GM08714 (cell line): ENCODE data around the gene ATP6V1F.

Experiments
- H3K4me3 ChIP-seq: fragments of 200-500 bp; sonication (Bioruptor generic); 2 replicates; pipeline ENCODE4 v1.5.1; 2014; ENCODE audit warnings: mild to moderate bottlenecking, low read length, inconsistent platforms
- ZNF274 ChIP-seq: IDR thresholded peaks from 2 replicates; pipeline ENCODE4 v1.6.1; 2012; ENCODE audit warnings: mild to moderate bottlenecking, low read depth, low read length

The ATP6V1F gene

GRCh38 chr7:128885370-128886187 is 22.9 kb downstream of the ATP6V1F start:
- TF ChIP-seq ZNF274, result no peak
- H3K4me3 ChIP-seq, result no peak overlapping the region

DNA sequence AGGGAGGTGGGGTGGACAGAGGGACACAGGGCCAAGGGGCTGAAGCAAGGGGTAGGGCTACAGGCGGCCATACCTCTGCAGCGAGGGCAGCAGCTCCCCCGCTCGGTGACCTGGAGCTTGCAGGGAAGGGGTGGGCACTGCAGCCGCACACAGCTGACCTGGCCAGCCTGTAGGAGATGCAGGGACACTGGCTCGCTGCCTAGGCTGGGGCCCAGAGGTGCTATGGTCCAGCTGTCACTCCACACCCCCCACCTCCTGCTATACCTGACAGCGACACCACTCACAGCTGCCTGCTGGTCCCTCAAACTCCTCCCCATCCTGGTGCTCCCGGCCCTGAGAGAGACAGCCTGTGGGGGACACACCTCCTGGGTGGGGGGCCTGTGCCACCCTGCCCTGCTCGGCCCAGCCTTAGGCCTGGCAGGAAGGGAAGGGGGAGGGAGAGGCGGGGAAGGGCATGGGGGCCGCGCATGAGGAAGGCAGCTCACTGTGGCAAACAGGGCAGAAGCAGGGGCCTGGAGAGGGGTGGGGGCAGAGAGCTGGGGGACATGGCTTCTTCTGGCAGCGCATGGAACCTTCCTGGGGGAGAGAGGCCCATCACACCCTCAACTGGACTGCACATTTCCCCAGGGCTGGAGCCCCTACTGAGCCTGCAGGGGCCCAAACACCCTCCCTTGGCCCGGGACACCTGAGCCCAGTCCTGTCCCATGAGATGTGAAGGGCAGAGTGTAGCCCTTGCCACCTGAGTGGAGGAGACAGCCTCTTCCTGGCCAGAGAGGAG is 23.9 kb downstream of the ATP6V1F start:
- no peak for TF ChIP-seq ZNF274
- H3K4me3 ChIP-seq, result no peak overlapping the region

- H3K4me3 ChIP-seq, result no peak overlapping the region
- no peak for TF ChIP-seq ZNF274
Measured at GRCh38 chr7:128887169-128888038, 24.7 kb downstream of the ATP6V1F start.

GRCh38 chr7:128888039-128888755 is 25.5 kb downstream of the ATP6V1F start:
- H3K4me3 ChIP-seq, result no peak overlapping the region
- no peak for TF ChIP-seq ZNF274

DNA sequence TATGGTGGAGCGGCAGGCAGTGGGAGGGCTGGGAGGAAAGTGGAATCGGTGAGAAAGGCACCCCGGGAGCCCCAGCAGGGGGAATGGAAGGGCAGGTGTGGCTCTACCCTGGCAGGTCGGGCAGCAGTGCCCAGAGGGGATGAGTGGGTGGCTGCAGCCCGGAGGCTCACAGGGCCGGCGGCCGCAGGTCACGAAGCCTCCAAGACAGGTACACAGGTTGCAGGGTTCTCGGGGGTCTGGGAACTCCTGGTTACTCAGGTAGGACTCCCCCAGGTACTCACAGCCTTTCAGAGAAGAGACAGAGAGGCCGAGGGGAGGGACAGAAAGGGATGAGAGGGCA is 26.1 kb downstream of the ATP6V1F start:
- H3K4me3 ChIP-seq, result no peak overlapping the region
- TF ChIP-seq ZNF274, result no peak

- H3K4me3 ChIP-seq, result no peak overlapping the region
- TF ChIP-seq ZNF274, result no peak
Measured at GRCh38 chr7:128889121-128889520, 26.5 kb downstream of the ATP6V1F start.

DNA sequence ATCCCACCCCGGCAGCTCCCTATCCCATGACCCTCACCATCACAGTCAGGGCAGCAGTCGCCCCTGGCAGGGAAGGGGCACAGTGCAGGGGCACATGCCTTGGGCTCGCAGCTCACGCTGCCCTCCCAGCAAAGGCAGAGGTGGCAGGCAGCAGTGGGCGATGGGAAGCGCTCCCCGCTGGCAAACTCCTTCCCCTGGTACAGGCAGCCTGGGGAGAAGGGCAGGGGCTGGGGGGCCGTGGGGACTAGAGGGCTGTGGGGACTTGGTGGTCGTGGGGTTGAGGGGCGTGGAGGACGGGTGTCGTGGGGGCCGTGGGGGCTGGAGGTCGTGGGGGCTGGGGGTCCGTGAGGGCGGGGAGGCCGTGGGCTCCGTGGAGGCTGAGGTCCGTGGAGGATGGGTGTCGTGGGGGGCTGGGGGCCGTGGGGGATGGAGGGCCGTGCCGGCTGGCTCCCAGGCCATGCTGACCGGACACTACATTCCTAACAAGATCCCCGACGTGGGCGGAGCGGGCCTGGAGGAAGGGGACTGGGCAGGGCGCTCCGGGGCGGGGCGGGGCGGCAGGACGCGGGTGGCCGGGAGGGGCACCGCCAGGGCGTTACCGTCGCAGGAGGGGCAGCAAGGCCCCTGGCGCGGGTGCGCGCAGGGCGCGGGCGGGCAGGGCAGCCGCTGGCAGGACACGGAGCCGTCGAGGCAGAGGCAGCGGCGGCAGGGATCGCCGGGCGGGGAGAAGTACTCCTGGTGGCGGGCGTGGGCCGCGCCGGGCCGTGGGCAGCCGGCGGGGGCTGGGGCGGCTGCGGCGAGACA is 27.9 kb downstream of the ATP6V1F start:
- H3K4me3 ChIP-seq, result no peak overlapping the region
- TF ChIP-seq ZNF274, result no peak

DNA sequence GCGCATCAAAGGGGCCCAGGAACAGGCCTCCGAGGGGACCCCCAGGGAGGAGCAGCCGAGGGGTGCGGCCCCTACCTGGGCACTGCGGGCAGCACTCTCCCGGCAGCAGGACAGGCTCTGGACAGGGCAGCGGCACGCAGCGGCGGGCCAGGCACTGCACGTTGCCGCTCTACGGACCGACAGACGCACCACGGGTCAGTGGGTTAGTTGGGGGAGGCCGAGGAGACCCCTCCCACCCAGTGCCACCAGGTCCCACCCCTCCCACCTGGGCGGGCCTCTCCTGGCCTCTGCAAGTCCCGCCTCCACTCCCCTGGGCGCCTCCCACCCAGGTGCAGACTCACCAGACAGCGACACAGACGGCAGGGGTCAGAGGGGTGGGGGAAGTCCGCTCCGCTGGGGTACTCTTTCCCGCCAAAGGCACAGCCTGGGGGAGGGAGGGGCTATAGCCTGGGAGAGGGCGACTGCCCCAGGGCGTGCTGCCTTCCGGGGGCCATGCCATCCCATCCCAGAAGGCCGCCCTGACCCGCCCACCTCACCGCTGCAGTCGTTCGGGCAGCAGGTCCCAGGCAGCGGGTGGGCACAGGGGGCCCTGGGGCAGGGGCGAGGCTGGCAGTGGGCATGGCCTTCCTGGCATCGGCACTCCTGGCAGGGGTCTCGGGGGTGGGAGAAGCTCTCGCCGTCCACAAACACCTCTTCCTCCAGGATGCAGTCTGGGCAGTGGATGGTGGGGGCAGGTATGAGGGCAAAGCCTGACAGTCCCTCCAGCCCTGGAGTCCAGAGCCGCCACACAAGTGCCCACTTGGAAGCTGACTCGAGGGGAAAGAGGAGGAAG is 28.7 kb downstream of the ATP6V1F start:
- no peak overlapping the region for H3K4me3 ChIP-seq
- no peak for TF ChIP-seq ZNF274

GRCh38 chr7:128891942-128892269 is 29.2 kb downstream of the ATP6V1F start:
- H3K4me3 ChIP-seq, result no peak overlapping the region
- TF ChIP-seq ZNF274, result no peak

DNA sequence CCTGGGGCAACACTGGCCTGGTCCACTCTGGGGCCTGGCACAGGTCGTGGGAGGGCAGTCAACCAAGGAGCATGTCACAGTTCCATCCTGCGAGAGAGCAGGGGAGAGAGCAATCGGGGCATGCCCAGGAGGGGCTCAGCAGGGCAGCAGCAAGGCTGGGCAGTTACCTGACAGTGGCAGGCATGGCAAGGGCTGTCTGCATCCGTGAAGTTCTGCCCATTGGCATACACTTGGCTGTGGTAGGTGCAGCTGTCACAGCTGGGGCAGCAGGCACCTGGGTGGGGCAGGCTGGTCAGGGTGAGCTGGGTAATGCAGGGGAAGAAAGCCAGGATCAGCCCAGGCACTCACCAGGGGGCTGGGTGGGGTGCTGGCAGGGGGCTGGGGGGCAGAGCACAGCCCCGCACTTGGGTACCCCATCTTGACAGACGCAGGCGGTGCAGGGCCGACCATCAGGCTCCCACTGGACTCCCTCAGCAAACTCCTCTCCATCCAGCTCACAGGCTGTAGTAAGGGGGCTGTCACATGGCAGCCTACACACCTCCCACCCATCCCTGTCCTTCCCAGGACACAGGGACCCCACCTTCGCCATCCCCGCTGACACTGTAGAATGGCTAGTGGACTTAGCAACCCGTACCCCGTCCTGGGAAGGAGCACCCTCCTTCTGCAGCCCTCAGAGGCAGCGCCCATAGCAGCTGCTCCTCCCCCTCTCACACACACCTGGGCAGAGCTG is 30.0 kb downstream of the ATP6V1F start:
- no peak for TF ChIP-seq ZNF274
- no peak overlapping the region for H3K4me3 ChIP-seq

GRCh38 chr7:128893251-128894100 is 30.8 kb downstream of the ATP6V1F start:
- no peak overlapping the region for H3K4me3 ChIP-seq
- TF ChIP-seq ZNF274, result no peak
